CD4-positive, alpha-beta memory T cell (primary cell): ENCODE measurements around the gene CHMP4B. TPM values are rescaled to one million over a fixed set of nuclear protein-coding genes. Genes with fewer than 3 reads are reported as not detected.
A peak's percentile ranks its signal among the peaks of the same experiment; 100 is the strongest.

Experiments used
- CTCF ChIA-PET: fragments of 350-600 bp; sonication (Branson Sonifier 250); formaldehyde crosslinking; loops from one replicate; lab custom pipeline; 2021; ENCODE audit warnings: inconsistent platforms; ENCODE audit not compliant: partially characterized antibody; lab: Charles Lee
- POLR2A ChIA-PET: fragments of 350-600 bp; sonication (Branson Sonifier 250); formaldehyde crosslinking; loops from one replicate; lab custom pipeline; 2021; ENCODE audit not compliant: partially characterized antibody; lab: Charles Lee
- DNase-seq, 5 donors: peaks; one replicate each; pipeline versions ENCODE4 v3.0.0 to v3.0.0-alpha.2; 2020 to 2022; ENCODE audit warnings: mixed read lengths in 1 of 5
- H3K27ac ChIP-seq: one replicate; pipeline ENCODE4 v1.7.0; 2013; ENCODE audit warnings: low read depth, low read length
- H3K27me3 ChIP-seq: 2 replicates; pipeline ENCODE4 v1.7.0; 2013; ENCODE audit warnings: mild to moderate bottlenecking, low read length, moderate library complexity; ENCODE audit not compliant: insufficient read depth
- H3K36me3 ChIP-seq: 2 replicates; pipeline ENCODE4 v1.7.0; 2013; ENCODE audit warnings: mild to moderate bottlenecking, low read length, moderate library complexity; ENCODE audit not compliant: insufficient read depth
- H3K4me1 ChIP-seq: 2 replicates; pipeline ENCODE4 v1.7.0; 2013; ENCODE audit warnings: mild to moderate bottlenecking, low read length, moderate library complexity; ENCODE audit not compliant: insufficient read depth
- H3K4me3 ChIP-seq, 2 donors: one replicate each; pipeline ENCODE4 v1.7.0; 2013; ENCODE audit warnings: low read length in 2 of 2, mild to moderate bottlenecking in 1 of 2
- H3K9me3 ChIP-seq, 2 donors: one replicate each; pipeline ENCODE4 v1.7.0; 2013; ENCODE audit warnings: low read length in 2 of 2, control low read depth in 1 of 2; ENCODE audit not compliant: control insufficient read depth in 1 of 2
- H3K27ac Mint-ChIP-seq, 7 donors: one replicate each; pipeline ENCODE4 v1.8.0; 2020 to 2021; ENCODE audit warnings: mixed read lengths in 7 of 7, mild to moderate bottlenecking in 6 of 7, inconsistent platforms in 3 of 7, moderate library complexity in 3 of 7
- H3K27me3 Mint-ChIP-seq, 2 donors: one replicate each; pipeline ENCODE4 v1.8.0; 2020 to 2021; ENCODE audit warnings: mixed read lengths in 2 of 2
- H3K36me3 Mint-ChIP-seq, 2 donors: one replicate each; pipeline ENCODE4 v1.8.0; 2020 to 2021; ENCODE audit warnings: mixed read lengths in 2 of 2, inconsistent platforms in 1 of 2, mild to moderate bottlenecking in 1 of 2
- H3K4me1 Mint-ChIP-seq, 4 donors: one replicate each; pipeline ENCODE4 v1.8.0; 2020 to 2021; ENCODE audit warnings: mixed read lengths in 4 of 4, mild to moderate bottlenecking in 1 of 4
- H3K4me3 Mint-ChIP-seq, 8 donors: one replicate each; pipeline ENCODE4 v1.8.0; 2020 to 2021; ENCODE audit warnings: mixed read lengths in 8 of 8, mild to moderate bottlenecking in 7 of 8, moderate library complexity in 6 of 8, inconsistent platforms in 3 of 8
- H3K9me3 Mint-ChIP-seq, 8 donors: one replicate each; pipeline ENCODE4 v1.8.0; 2020 to 2021; ENCODE audit warnings: mixed read lengths in 8 of 8, mild to moderate bottlenecking in 5 of 8, inconsistent platforms in 3 of 8, moderate library complexity in 1 of 8
- intact Hi-C: fragments of 100-400 bp; cut with micrococcal nuclease; formaldehyde crosslinking; loops from one replicate; pipeline ENCODE4 v1.15.1; 2023
- polyA plus RNA-seq, 2 donors: library from polyadenylated mRNA; unstranded; fragments of 300-500 nt; fragmentation: Illumina TruSeq; gene quantifications; one replicate each; pipeline ENCODE4 v1.2.3, GENCODE V29; 2021
- total RNA-seq, 2 experiments: library from RNA; stranded (reverse); gene quantifications; one replicate each; pipeline ENCODE4 v1.2.3, GENCODE V29; 2021

The CHMP4B gene
- total and polyA plus RNA-seq, 4 experiments from 2014 or later: 1.2 to 54.0 (median 29.1) TPM

DNA sequence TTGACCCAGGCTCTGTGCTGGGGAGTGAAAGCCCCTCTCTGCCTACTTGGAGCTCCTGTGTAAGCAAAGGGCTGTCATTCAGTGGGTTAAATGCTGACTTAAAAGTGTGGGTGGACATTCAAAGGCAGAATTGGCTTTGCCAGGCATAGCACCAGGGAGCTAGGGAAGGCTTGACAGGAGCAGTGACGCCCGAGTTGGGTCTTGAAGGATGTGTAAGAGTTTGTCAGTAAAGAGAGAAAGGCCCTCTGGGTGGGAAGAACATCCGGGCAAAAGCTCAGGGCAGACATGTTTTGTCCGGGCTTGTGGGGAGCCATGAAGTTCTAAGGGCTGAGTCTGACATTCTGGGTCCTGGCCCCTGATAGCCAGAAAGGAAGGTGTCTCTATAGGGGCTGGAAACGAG lies 27.9 kb upstream of the CHMP4B start:
- peaks cover 20 to 41% (median 24%) of the 10 kb centered on the region in 4 donors for H3K4me1 Mint-ChIP-seq
- no peaks in the 10 kb centered on the region for H3K9me3 ChIP-seq
- H3K4me3 ChIP-seq: no peak overlapping the region
- CTCF ChIA-PET: no interaction called here
- H3K27ac ChIP-seq: no peak overlapping the region
- DNase-seq: no peak
- POLR2A ChIA-PET: no interaction called here
- intact Hi-C loops: no loop called here
- H3K4me3 Mint-ChIP-seq: no peak overlapping the region
- peaks cover 12 to 16% of the 10 kb centered on the region in 2 donors for H3K36me3 Mint-ChIP-seq
- H3K27me3 ChIP-seq: no peaks in the 10 kb centered on the region
- H3K27me3 Mint-ChIP-seq: no peaks in the 10 kb centered on the region
- peak overlapping the region in 3 of 7 donors; percentile 36 to 42 (median 40) for H3K27ac Mint-ChIP-seq
- no peaks in the 10 kb centered on the region for H3K36me3 ChIP-seq
- H3K9me3 Mint-ChIP-seq: no peaks in the 10 kb centered on the region
- H3K4me1 ChIP-seq: peaks cover 29% of the 10 kb centered on the region

DNA sequence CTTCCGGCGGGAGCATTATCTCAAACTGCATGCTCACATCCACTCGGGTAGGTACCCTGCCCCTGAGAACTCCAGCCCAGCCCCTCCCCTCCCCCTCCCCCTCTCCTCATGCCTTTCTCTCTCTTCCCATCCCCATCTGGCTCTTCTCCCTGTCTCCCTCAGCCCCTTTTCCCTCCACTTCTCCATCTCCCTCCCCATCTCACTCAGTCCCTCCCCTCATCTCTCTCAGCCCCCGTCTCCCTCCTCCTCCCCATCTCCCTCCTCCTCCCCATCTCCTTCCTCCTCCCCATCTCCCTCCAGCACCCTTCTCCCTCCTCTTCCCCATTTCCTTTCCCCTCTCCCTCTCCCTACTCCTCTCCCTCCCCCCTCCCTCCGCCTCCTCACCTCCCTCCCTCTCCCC lies 27.3 kb upstream of the CHMP4B start:
- Histone ChIP-seq H3K27ac (no peak overlapping the region), H3K4me1 (peaks cover 25% of the 10 kb centered on the region), H3K27me3 (no peaks in the 10 kb centered on the region), H3K9me3 (no peaks in the 10 kb centered on the region), H3K4me3 (no peak overlapping the region), H3K36me3 (no peaks in the 10 kb centered on the region)
- Mint-ChIP-seq H3K9me3 (no peaks in the 10 kb centered on the region), H3K4me1 (peaks cover 19 to 41% (median 22%) of the 10 kb centered on the region in 4 donors), H3K36me3 (peaks cover 14 to 22% of the 10 kb centered on the region in 2 donors), H3K27me3 (no peaks in the 10 kb centered on the region), H3K4me3 (no peak overlapping the region), H3K27ac (no peak overlapping the region)
- intact Hi-C loops: no loop called here
- CTCF ChIA-PET: no interaction called here
- DNase-seq: no peak
- POLR2A ChIA-PET: no interaction called here

DNA sequence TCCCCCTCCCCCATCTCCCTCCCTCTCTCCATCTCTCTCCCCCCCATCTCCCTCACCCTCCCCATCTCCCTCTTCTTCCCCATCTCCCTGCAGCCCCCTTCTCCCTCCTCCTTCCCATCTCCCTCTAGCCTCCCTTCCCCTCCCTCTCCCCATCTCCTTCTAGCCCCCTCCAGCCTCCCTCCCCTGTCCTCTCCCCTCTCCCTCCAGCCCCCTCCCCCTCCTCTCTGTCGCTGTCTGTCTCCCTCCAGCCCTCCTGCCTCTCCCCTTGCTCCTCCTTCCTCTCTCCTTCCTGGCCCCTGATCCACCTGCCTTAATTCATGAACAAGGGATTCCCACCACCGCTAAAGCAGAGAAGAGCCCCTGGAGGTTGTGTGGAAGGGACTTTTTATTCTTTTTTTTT lies 26.9 kb upstream of the CHMP4B start:
- DNase-seq: no peak
- no peak overlapping the region for H3K27ac Mint-ChIP-seq
- no peaks in the 10 kb centered on the region for H3K9me3 Mint-ChIP-seq
- no peaks in the 10 kb centered on the region for H3K9me3 ChIP-seq
- intact Hi-C loops: no loop called here
- peaks cover 14 to 22% of the 10 kb centered on the region in 2 donors for H3K36me3 Mint-ChIP-seq
- H3K27ac ChIP-seq: no peak overlapping the region
- POLR2A ChIA-PET: no interaction called here
- H3K27me3 Mint-ChIP-seq: no peaks in the 10 kb centered on the region
- no peaks in the 10 kb centered on the region for H3K36me3 ChIP-seq
- H3K4me3 Mint-ChIP-seq: no peak overlapping the region
- H3K27me3 ChIP-seq: no peaks in the 10 kb centered on the region
- no peak overlapping the region for H3K4me3 ChIP-seq
- H3K4me1 ChIP-seq: peaks cover 21% of the 10 kb centered on the region
- peaks cover 15 to 37% (median 21%) of the 10 kb centered on the region in 4 donors for H3K4me1 Mint-ChIP-seq
- CTCF ChIA-PET: no interaction called here

DNA sequence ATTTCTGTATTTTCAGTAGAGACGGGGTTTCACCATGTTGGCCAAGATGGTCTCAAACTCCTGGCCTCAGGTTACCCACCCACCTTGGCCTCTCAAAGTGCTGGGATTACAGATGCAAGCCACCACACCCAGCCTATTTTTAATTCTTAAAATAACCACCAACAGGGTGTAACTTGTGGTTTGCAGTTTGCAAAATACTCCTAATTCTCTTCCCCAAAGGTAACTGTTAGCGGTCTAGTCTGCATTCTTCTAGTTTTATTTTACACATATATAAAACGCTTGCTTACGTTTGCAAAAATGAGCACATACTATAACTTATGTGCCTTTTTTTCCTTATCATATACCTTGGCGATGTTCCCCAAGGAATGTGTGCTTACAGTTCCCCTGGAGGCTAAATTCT lies 25.6 kb upstream of the CHMP4B start:
- Mint-ChIP-seq H3K27ac (peak overlapping the region in 2 of 7 donors; percentile 43 to 60), H3K36me3 (peaks cover 16 to 24% of the 10 kb centered on the region in 2 donors), H3K27me3 (no peaks in the 10 kb centered on the region), H3K4me1 (peaks cover 15 to 31% (median 18%) of the 10 kb centered on the region in 4 donors), H3K9me3 (no peaks in the 10 kb centered on the region), H3K4me3 (peak overlapping the region in 5 of 8 donors; percentile 17 to 45 (median 31))
- intact Hi-C loops: no loop called here
- Histone ChIP-seq H3K36me3 (no peaks in the 10 kb centered on the region), H3K9me3 (no peaks in the 10 kb centered on the region), H3K4me3 (no peak overlapping the region), H3K27ac (no peak overlapping the region), H3K27me3 (no peaks in the 10 kb centered on the region), H3K4me1 (peaks cover 18% of the 10 kb centered on the region)
- ChIA-PET CTCF (interaction anchor here (1.3 kb wide), 1 partner anchor 9 kb away, joined by 3 read pairs; no protein-coding TSS in a partner anchor), POLR2A (no interaction called here)
- no peak for DNase-seq

DNA sequence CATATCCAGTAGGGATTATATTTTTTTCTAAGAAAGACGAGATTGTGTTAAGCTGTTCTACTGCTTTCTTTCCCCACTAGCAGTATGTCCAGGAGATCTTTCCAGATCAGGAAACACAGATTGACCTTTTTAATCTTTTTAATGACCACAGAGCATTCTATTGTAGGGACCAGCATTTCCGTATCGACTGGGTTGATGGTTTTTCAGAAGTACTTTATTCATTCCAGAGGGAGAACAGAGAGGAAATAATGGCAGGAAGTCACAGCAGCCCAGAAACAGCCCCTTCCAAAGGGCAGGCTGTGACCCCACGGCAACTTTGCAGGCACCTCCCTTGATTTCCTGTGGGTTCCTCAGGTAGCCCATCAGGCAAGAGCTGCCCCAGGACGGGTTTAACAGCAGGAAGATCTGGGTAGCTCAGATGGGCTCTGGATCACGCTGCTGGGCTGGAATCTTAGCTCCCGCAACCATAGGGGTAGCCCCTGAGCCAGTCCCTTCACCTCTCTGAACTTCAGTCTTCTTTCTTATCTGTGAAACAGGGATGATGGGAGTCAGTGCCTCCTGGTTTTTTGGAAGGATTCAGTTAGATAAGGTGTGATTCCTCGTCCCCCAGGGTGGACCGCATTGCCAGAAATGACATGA lies 23.8 kb upstream of the CHMP4B start:
- peaks cover 18% of the 10 kb centered on the region for H3K4me1 ChIP-seq
- intact Hi-C loops: no loop called here
- DNase-seq: no peak
- H3K27me3 Mint-ChIP-seq: no peaks in the 10 kb centered on the region
- peak overlapping the region in 2 of 8 donors; percentile 12 to 42 for H3K4me3 Mint-ChIP-seq
- H3K36me3 ChIP-seq: peaks cover 3% of the 10 kb centered on the region
- no peaks in the 10 kb centered on the region for H3K9me3 Mint-ChIP-seq
- no peak overlapping the region for H3K4me3 ChIP-seq
- H3K9me3 ChIP-seq: no peaks in the 10 kb centered on the region
- peaks cover 14 to 27% of the 10 kb centered on the region in 2 donors for H3K36me3 Mint-ChIP-seq
- ChIA-PET POLR2A (no interaction called here), CTCF (no interaction called here)
- H3K4me1 Mint-ChIP-seq: peaks cover 15 to 28% (median 18%) of the 10 kb centered on the region in 4 donors
- H3K27ac Mint-ChIP-seq: peak overlapping the region in 3 of 7 donors; percentile 35 to 83 (median 57)
- no peaks in the 10 kb centered on the region for H3K27me3 ChIP-seq
- H3K27ac ChIP-seq: no peak overlapping the region

DNA sequence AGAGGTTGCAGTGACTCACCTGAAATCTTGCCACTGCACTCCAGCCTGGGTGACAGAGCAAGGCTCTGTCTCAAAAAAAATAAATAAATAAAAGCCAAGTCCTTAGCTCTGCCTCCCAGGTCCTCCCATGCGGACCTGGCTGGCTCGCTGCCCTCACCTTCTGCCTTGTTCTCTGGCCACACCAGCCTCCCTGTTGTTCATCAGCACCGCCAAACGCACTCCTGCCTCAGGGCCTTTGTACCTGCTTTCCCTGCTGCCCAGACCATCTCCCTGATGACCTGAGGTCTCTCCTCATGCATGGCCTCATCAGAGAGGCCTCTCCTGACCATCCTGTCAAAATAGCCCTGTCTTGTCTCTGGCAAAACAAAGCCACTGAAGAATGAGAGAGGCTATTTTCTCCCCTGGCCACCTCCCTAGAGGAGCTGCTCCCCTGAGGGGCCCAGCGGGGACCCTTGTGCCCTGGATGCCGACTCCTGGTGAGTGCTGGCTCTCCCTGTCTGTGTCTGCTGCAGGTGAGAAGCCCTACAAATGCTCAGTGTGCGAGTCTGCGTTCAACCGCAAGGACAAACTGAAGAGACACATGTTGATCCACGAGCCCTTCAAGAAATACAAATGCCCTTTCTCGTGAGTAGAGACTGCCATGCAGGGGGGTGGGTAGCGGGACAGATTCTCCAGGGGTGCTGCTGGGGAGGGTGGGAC lies 22.6 kb upstream of the CHMP4B start:
- POLR2A ChIA-PET: interaction anchor here (1.4 kb wide), 1 partner anchor 205 kb away, joined by 3 read pairs; no protein-coding TSS in a partner anchor
- CTCF ChIA-PET: interaction anchor here (1.4 to 8.3 kb wide), 2 partner anchors 126 to 340 kb away, joined by 3 to 80 read pairs; no protein-coding TSS in a partner anchor

More for the DNA sequence above, 22.6 kb upstream of the CHMP4B start:
- Mint-ChIP-seq H3K9me3 (no peaks in the 10 kb centered on the region), H3K36me3 (peaks cover 8 to 21% of the 10 kb centered on the region in 2 donors), H3K27me3 (no peaks in the 10 kb centered on the region), H3K4me1 (peaks cover 15 to 27% (median 18%) of the 10 kb centered on the region in 4 donors), H3K4me3 (peak overlapping the region in 1 of 8 donors; percentile 54), H3K27ac (peak overlapping the region in 2 of 7 donors; percentile 83 to 94)
- intact Hi-C loops: no loop called here
- peaks cover 3% of the 10 kb centered on the region for H3K36me3 ChIP-seq
- H3K4me3 ChIP-seq: no peak overlapping the region
- H3K27ac ChIP-seq: no peak overlapping the region
- DNase-seq: no peak
- H3K9me3 ChIP-seq: no peaks in the 10 kb centered on the region
- peaks cover 18% of the 10 kb centered on the region for H3K4me1 ChIP-seq
- no peaks in the 10 kb centered on the region for H3K27me3 ChIP-seq
